Ishikawa (cell line): Measurements from ENCODE around the gene NTRK3.

ENCODE experiments used
- CEBPB ChIP-seq: IDR thresholded peaks from 2 replicates; pipeline ENCODE4 v1.6.1; 2012
- CREB1 ChIP-seq: IDR thresholded peaks from 2 replicates; pipeline ENCODE4 v1.6.1; 2012; ENCODE audit warnings: low read depth
- EGR1 ChIP-seq: IDR thresholded peaks from 2 replicates; pipeline ENCODE4 v1.6.1; 2012
- EP300 ChIP-seq: IDR thresholded peaks from 2 replicates; pipeline ENCODE4 v1.6.1; 2012; ENCODE audit warnings: borderline replicate concordance
- FOXM1 ChIP-seq: IDR thresholded peaks from 2 replicates; pipeline ENCODE4 v1.6.1; 2012; ENCODE audit warnings: low read depth, borderline replicate concordance
- MAX ChIP-seq: IDR thresholded peaks from 2 replicates; pipeline ENCODE4 v1.6.1; 2012
- RAD21 ChIP-seq: IDR thresholded peaks from 2 replicates; pipeline ENCODE4 v1.6.1; 2012; ENCODE audit warnings: low read depth
- REST ChIP-seq: IDR thresholded peaks from 2 replicates; pipeline ENCODE4 v1.6.1; 2012; ENCODE audit warnings: low read depth, mild to moderate bottlenecking
- TAF1 ChIP-seq: IDR thresholded peaks from 2 replicates; pipeline ENCODE4 v1.6.1; 2012; ENCODE audit warnings: low read depth, mild to moderate bottlenecking
- USF1 ChIP-seq: IDR thresholded peaks from 2 replicates; pipeline ENCODE4 v1.6.1; 2012
- YY1 ChIP-seq: IDR thresholded peaks from 2 replicates; pipeline ENCODE4 v1.6.1; 2012; ENCODE audit warnings: low read depth

GRCh38 chr15:87959662-87960061, 296.9 kb downstream of the NTRK3 start:
- no peak for TF ChIP-seq MAX
- no peak for TF ChIP-seq CEBPB
- TF ChIP-seq EP300, result no peak
- no peak for TF ChIP-seq USF1
- no peak for TF ChIP-seq CREB1
- no peak for TF ChIP-seq REST
- no peak for TF ChIP-seq EGR1
- TF ChIP-seq TAF1, result no peak
- no peak for TF ChIP-seq YY1
- no peak for TF ChIP-seq FOXM1
- no peak for TF ChIP-seq RAD21
